Endodermal cell (in vitro differentiated cells): ENCODE data around the gene CLSTN1. TPM values are rescaled to one million over a fixed set of nuclear protein-coding genes. Genes with fewer than 3 reads are reported as not detected.
A peak's percentile ranks its signal among the peaks of the same experiment; 100 is the strongest.

ENCODE experiments used
- DNase-seq: peaks from one replicate; pipeline ENCODE4 v3.0.0-alpha.2; 2017
- H3K27ac ChIP-seq: 2 replicates; pipeline ENCODE4 v1.5.1; 2013; ENCODE audit warnings: mild to moderate bottlenecking, low read depth, low read length, moderate library complexity
- H3K27me3 ChIP-seq: 2 replicates; pipeline ENCODE4 v1.6.1; 2013; ENCODE audit warnings: mild to moderate bottlenecking, low read length, moderate library complexity; ENCODE audit not compliant: insufficient read depth, control insufficient read depth, poor library complexity, severe bottlenecking
- H3K36me3 ChIP-seq: 2 replicates; pipeline ENCODE4 v1.7.0; 2013; ENCODE audit warnings: mild to moderate bottlenecking, low read length, moderate library complexity; ENCODE audit not compliant: control insufficient read depth, insufficient read depth
- H3K4me1 ChIP-seq: one replicate; pipeline ENCODE4 v1.7.0; 2013; ENCODE audit warnings: low read length; ENCODE audit not compliant: control insufficient read depth, insufficient read depth
- H3K4me3 ChIP-seq: 2 replicates; pipeline ENCODE4 v1.5.1; 2013; ENCODE audit warnings: mild to moderate bottlenecking, low read length, moderate library complexity
- H3K9ac ChIP-seq: 2 replicates; pipeline ENCODE4 v1.6.1; 2013; ENCODE audit warnings: mild to moderate bottlenecking, low read length, moderate library complexity; ENCODE audit not compliant: poor library complexity, severe bottlenecking; ENCODE audit errors: extremely low read depth
- H3K9me3 ChIP-seq: 2 replicates; pipeline ENCODE4 v1.6.1; 2013; ENCODE audit warnings: mild to moderate bottlenecking, low read length, moderate library complexity; ENCODE audit not compliant: control insufficient read depth
- H3K27ac Mint-ChIP-seq: 2 replicates; pipeline ENCODE4 v1.8.0; 2020; ENCODE audit warnings: mixed read lengths
- H3K27me3 Mint-ChIP-seq: 2 replicates; pipeline ENCODE4 v1.8.0; 2021; ENCODE audit warnings: mild to moderate bottlenecking, mixed read lengths; ENCODE audit not compliant: insufficient read depth
- H3K36me3 Mint-ChIP-seq: 2 replicates; pipeline ENCODE4 v1.8.0; 2020; ENCODE audit warnings: low read depth, mixed read lengths
- H3K4me1 Mint-ChIP-seq: 2 replicates; pipeline ENCODE4 v1.8.0; 2020; ENCODE audit warnings: mixed read lengths
- H3K4me3 Mint-ChIP-seq: 2 replicates; pipeline ENCODE4 v1.8.0; 2020; ENCODE audit warnings: mild to moderate bottlenecking, moderate library complexity, mixed read lengths
- H3K9me3 Mint-ChIP-seq: 2 replicates; pipeline ENCODE4 v1.8.0; 2020; ENCODE audit warnings: mild to moderate bottlenecking, mixed read lengths
- WGBS, 2 experiments: methylation state at CpG; one replicate each; pipeline versions ENCODE4 v1.1.5 to v1.1.7; 2013; ENCODE audit warnings: missing lambda C conversion rate in 2 of 2, mixed read lengths in 1 of 2; ENCODE audit not compliant: insufficient coverage in 1 of 2, insufficient read length in 1 of 2; 5-methylcytosine and 5-hydroxymethylcytosine counted together
- total RNA-seq, 2 donors: library from RNA; stranded (reverse); fragmentation: NEBNext Ultra II Directional in 1 of 2; extraction: Animal tissue kit (Norgen Biotek cat#: 25700) in 1 of 2; gene quantifications; 2 replicates in 1 of 2; 3 replicates in 1 of 2; pipeline ENCODE4 v1.2.1, GENCODE V29; 2021
- TF ChIP-seq, protein P1 (sequence below): fragments of 200-600 bp; sonication (generic); conservative IDR thresholded peaks from 2 replicates; pipeline ENCODE4 v1.5.0; 2021; ENCODE audit warnings: antibody characterized with exemption, mild to moderate bottlenecking

Gene CLSTN1
- total RNA-seq, 2 donors from 2014 or later: 96.6 to 116 TPM

GRCh38 chr1:9699361-9699760 is 124.4 kb downstream of the CLSTN1 start:
- no peak overlapping the region for H3K27ac ChIP-seq
- H3K9ac ChIP-seq: no peak overlapping the region
- Mint-ChIP-seq H3K27me3 (peaks cover 1% of the 10 kb centered on the region), H3K36me3 (peaks cover 7% of the 10 kb centered on the region), H3K4me3 (no peak overlapping the region), H3K9me3 (peaks cover 7% of the 10 kb centered on the region), H3K27ac (no peak overlapping the region), H3K4me1 (peaks cover 5% of the 10 kb centered on the region)
- no peaks in the 10 kb centered on the region for H3K27me3 ChIP-seq
- no peak overlapping the region for H3K4me3 ChIP-seq
- TF ChIP-seq, protein P1, sequence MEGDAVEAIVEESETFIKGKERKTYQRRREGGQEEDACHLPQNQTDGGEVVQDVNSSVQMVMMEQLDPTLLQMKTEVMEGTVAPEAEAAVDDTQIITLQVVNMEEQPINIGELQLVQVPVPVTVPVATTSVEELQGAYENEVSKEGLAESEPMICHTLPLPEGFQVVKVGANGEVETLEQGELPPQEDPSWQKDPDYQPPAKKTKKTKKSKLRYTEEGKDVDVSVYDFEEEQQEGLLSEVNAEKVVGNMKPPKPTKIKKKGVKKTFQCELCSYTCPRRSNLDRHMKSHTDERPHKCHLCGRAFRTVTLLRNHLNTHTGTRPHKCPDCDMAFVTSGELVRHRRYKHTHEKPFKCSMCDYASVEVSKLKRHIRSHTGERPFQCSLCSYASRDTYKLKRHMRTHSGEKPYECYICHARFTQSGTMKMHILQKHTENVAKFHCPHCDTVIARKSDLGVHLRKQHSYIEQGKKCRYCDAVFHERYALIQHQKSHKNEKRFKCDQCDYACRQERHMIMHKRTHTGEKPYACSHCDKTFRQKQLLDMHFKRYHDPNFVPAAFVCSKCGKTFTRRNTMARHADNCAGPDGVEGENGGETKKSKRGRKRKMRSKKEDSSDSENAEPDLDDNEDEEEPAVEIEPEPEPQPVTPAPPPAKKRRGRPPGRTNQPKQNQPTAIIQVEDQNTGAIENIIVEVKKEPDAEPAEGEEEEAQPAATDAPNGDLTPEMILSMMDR: no peak
- H3K36me3 ChIP-seq: no peaks in the 10 kb centered on the region
- DNase-seq: no peak
- WGBS, 2 experiments: 88 to 94% methylated on average over 4 to 7 of the region's 7 CpGs
- H3K9me3 ChIP-seq: no peaks in the 10 kb centered on the region
- no peaks in the 10 kb centered on the region for H3K4me1 ChIP-seq

GRCh38 chr1:9696793-9697192 is 127.0 kb downstream of the CLSTN1 start:
- H3K4me1 ChIP-seq: no peaks in the 10 kb centered on the region
- H3K9me3 ChIP-seq: no peaks in the 10 kb centered on the region
- no peak overlapping the region for H3K27ac Mint-ChIP-seq
- H3K9ac ChIP-seq: no peak overlapping the region
- no peaks in the 10 kb centered on the region for H3K36me3 ChIP-seq
- no peaks in the 10 kb centered on the region for H3K9me3 Mint-ChIP-seq
- peaks cover 9% of the 10 kb centered on the region for H3K4me1 Mint-ChIP-seq
- 89% methylated on average over 2 of the region's 2 CpGs for WGBS, 2 experiments
- TF ChIP-seq, protein P1: no peak
- no peak for DNase-seq
- no peak overlapping the region for H3K4me3 ChIP-seq
- no peaks in the 10 kb centered on the region for H3K36me3 Mint-ChIP-seq
- no peak overlapping the region for H3K4me3 Mint-ChIP-seq
- no peaks in the 10 kb centered on the region for H3K27me3 ChIP-seq
- H3K27me3 Mint-ChIP-seq: peaks cover 1% of the 10 kb centered on the region
- H3K27ac ChIP-seq: no peak overlapping the region

- Histone ChIP-seq H3K9me3 (no peaks in the 10 kb centered on the region), H3K4me3 (no peak overlapping the region), H3K4me1 (peaks cover 3% of the 10 kb centered on the region), H3K9ac (no peak overlapping the region), H3K36me3 (no peaks in the 10 kb centered on the region), H3K27ac (no peak overlapping the region), H3K27me3 (peaks cover 36% of the 10 kb centered on the region)
- DNase-seq: no peak
- 90 to 92% methylated on average over 5 of the region's 5 CpGs for WGBS, 2 experiments
- peaks cover 33% of the 10 kb centered on the region for H3K27me3 Mint-ChIP-seq
- no peak overlapping the region for H3K4me3 Mint-ChIP-seq
- no peaks in the 10 kb centered on the region for H3K36me3 Mint-ChIP-seq
- peaks cover 15% of the 10 kb centered on the region for H3K4me1 Mint-ChIP-seq
- TF ChIP-seq, protein P1: peak; percentile 29
- H3K9me3 Mint-ChIP-seq: no peaks in the 10 kb centered on the region
- H3K27ac Mint-ChIP-seq: no peak overlapping the region
Measured at GRCh38 chr1:9691691-9692090, 132.1 kb downstream of the CLSTN1 start.
